ENCODE measurements around the gene SREBF1.

The SREBF1 gene

GRCh38 chr17:17822616-17823015 is 14.2 kb downstream of the SREBF1 start:
- DNase-seq = no peak

DNA sequence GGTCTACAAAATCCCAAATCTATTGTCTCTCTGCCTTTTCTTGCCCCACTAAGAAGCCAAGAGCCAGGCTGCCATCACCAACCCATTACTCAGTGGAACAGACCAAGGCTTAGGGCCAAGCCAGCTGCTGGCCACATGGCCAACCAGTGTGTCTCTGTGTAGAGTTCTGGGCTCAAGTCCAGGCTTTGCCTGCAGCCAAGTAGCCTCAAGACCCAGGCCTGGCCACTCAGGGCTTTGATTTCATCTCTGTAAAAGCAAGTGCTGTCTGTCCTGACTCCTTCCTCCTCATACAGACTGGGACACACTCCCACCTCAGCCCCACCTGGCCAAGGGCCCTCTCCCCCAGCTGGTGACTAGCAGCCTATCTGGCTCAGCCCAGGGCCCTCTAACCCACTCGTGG is 14.6 kb downstream of the SREBF1 start:
- DNase-seq = no peak

DNA sequence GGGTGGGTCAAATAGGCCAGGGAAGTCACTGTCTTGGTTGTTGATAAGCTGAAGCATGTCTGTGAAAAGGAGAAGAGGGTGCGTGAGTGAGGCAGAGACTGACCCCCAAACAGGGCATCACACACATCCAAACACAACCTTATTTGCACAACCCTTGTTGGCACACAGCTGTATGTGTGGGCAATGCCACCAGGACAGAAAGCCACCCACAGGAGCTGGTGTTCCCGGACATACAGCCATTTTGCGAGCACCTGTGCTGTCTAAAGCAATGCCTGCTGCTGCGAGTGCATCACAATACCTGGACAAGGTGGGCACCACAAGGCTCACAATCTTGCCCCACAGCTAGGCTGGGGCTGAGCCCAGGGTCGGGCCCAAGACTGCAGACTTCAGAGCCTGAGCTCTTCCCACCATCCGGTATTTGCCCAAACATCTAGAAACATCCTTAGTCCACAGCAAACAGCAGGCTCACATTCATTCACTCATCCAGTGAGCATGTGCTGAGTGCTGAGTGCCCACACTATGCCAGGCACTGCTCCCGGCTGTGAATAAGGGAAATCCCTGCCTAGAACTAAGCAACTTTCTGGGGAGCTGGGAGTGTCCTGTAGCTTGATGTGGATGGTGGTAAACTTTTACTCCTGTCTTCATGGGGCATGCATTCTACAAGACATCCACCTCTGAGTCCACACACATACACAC is 16.2 kb downstream of the SREBF1 start:
- no peak for DNase-seq

DNA sequence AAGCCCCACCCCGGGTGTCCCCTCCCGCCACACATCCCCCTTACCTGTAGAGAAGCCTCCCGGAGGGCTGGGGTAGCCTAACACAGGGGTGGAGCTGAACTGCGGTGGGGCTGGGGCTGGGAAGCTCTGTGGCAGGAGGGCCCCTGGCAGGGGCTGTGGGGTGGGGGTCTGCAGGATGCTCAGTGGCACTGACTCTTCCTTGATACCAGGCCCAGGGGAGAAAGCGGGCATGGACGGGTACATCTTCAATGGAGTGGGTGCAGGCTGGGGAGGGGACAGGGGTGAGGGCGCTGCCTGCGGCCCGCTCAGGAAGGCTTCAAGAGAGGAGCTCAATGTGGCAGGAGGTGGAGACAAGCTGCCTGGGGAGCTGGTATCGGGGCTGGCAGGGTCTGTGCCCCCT is 16.7 kb downstream of the SREBF1 start:
- no peak for DNase-seq

DNA sequence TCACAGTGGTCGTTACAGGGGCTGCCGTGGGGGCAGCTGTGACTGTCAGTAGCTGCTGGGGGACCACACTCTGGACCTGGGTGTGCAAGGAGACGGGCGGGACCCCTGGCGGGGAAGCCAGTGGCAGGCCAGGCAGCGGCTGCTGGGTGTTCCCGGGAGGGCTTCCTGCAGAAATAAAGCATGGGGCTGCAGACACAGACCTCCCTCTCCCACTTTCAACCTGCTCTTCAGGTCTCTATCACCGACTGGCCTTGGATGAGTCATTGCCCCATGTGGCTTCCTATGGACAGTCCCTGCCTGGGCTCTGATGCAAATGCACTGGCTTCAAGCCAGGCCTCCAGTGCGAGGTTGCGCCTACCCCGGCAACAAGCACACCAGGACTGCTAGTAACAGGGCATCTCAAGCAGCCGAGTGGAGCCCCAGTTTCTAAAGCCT is 17.2 kb downstream of the SREBF1 start:
- no peak for DNase-seq

GRCh38 chr17:17819111-17819510 is 17.7 kb downstream of the SREBF1 start:
- DNase-seq = no peak

DNA sequence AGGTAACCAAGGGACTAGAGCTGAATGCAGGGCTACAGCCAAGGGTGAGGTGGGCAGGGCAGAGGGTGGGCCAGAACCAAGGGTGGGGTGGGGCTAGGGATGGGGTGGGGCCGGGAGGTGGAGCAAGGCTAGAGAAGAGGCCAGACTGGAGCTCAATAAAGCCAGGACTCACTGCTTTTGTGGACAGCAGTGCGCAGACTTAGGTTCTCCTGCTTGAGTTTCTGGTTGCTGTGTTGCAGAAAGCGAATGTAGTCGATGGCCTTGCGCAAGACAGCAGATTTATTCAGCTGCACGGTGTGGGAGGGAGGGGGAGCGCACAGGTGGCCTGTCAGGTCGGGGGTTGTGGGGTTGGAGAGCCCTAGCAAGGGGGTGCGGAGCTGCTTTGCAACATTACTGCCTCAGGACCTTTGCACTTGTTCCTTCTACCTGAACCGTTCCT is 18.7 kb downstream of the SREBF1 start:
- DNase-seq = no peak

GRCh38 chr17:17817552-17817947 is 19.2 kb downstream of the SREBF1 start:
- no peak for DNase-seq

GRCh38 chr17:17816831-17817551 is 19.8 kb downstream of the SREBF1 start:
- no peak for DNase-seq

- no peak for DNase-seq
Observed at GRCh38 chr17:17816240-17816814, 20.5 kb downstream of the SREBF1 start.

GRCh38 chr17:17815436-17816200 is 21.2 kb downstream of the SREBF1 start:
- DNase-seq = no peak

- DNase-seq = no peak
Observed at GRCh38 chr17:17815062-17815406, 21.8 kb downstream of the SREBF1 start.

DNA sequence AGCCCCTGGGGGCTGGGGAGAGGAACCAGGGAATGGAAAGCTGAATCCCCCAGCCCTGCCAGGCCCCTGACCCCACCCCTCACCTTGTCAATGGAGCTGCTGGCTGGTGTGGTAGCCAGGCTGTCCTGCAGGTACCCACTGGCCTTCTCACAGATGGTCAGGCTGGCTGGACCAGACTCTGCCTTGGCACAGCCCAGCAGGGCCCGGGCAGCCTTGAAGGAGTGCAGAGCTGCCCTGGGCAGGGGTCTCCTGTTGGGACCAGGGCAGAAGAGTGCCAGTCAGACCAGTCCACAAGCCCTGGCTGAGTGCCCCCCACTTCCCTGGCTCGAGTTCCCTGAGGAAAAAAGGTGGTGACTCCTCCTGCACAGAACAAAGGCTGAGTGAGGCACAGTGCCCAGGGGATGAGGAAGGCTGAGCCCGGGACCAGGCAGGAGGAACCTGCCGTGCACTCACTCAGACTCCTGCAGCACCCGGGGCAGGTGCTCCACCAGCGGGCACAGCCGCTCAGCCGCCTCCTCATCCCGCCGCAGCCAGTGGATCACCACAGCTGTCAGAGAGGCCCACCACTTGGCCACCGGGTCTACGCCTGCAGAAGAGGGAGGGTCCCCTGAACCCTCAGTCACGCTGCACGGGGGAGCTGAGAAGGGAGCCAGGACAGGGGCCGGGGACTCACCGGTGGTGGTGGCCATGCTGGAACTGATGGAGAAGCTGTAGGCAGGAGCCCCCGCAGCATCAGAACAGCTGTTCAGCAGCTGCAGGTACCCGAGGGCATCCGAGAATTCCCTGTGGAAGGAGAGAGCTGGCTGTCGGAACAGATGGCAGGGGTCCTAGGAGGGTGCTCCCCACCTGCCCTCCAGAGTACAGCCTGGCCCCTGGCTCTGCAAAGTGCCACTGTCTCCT is 22.4 kb downstream of the SREBF1 start:
- no peak for DNase-seq

GRCh38 chr17:17813725-17814095 is 23.1 kb downstream of the SREBF1 start:
- DNase-seq = no peak

GRCh38 chr17:17813055-17813724 is 23.6 kb downstream of the SREBF1 start:
- DNase-seq = no peak

GRCh38 chr17:17812211-17813054 is 24.4 kb downstream of the SREBF1 start:
- DNase-seq = no peak

GRCh38 chr17:17811381-17812210 is 25.2 kb downstream of the SREBF1 start:
- no peak for DNase-seq

DNA sequence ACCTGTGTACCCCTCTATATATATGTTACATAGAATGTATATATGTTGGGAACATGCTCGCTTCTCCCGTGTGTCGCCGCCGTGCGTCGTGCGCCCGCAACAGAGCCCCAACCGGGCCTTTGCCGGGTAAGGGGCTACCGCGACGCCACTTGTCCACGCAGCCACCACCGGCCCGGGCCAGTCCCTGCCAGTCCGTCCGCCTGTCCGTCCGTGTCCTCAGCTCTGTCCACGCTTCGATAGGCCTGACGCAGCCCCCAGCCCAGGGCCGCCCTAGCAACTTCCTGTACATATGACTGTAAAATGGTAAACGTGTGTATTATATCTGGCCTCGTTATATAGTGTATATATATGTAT is 25.9 kb downstream of the SREBF1 start:
- no peak for DNase-seq

DNA sequence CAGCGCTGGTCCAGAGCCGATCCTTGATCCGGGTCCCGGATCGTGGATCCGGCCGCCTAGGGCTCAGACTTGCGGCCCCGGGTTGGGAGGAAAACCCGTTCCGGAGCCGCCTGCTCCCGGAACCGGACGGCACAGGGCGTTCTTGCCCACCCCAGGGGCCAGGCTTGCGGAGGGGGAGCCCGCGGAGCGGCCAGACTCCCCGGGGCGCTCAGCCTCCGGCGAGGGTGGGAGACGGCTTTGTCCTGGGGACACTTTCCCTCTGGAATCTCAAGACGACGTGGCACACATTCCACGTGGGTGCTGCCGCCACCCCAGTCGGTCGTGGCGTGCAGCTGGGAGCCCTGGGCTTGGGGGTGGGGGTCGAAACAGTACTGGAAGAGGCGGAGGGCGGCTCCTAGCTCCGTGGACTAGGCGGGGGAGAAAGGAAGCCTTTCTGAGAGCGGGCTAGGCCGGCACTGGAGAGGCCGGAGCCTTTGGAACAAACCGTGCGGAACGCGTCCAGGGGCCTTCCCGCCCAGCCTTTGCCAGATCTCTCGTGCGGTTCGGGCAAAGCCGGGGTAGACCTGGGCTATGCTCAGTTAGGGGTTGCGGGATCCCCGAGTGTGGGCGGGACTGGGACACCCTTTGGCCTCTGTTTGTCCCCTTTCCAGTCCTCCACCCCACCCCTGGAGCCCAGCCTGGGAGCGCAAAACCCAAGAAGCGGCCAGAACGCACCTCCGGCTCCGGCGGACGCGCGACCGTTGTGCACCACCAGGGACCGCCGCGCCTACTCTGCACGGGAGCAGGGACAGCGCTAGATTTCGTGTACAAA is 26.5 kb downstream of the SREBF1 start:
- DNase-seq = no peak
